Liver (tissue), 9 donors: ENCODE results near the gene TRPT1. TPM values are rescaled to one million over a fixed set of nuclear protein-coding genes. Genes with fewer than 3 reads are reported as not detected.

Experiments
- DNase-seq: peaks from one replicate; pipeline ENCODE4 v3.0.0-alpha.2; 2017; ENCODE audit warnings: low spot score
- H3K27ac ChIP-seq, 2 donors: one replicate each; pipeline ENCODE4 v1.7.0; 2013; ENCODE audit warnings: inconsistent platforms in 2 of 2, low read length in 2 of 2, control low read depth in 1 of 2, low read depth in 1 of 2, mild to moderate bottlenecking in 1 of 2
- H3K27me3 ChIP-seq, 4 donors: one replicate each; pipeline versions ENCODE4 v1.6.1 to v1.7.0; 2013; ENCODE audit warnings: low read length in 3 of 4, inconsistent platforms in 1 of 4, mild to moderate bottlenecking in 1 of 4, moderate library complexity in 1 of 4; ENCODE audit not compliant: control insufficient read depth in 4 of 4, insufficient read depth in 4 of 4
- H3K36me3 ChIP-seq, 4 donors: one replicate each; pipeline versions ENCODE4 v1.6.1 to v1.7.0; 2013; ENCODE audit warnings: low read length in 3 of 4, mild to moderate bottlenecking in 3 of 4, low read depth in 1 of 4, moderate library complexity in 1 of 4; ENCODE audit not compliant: control insufficient read depth in 4 of 4, insufficient read depth in 3 of 4
- H3K4me1 ChIP-seq, 4 donors: one replicate each; pipeline versions ENCODE4 v1.6.1 to v1.7.0; 2013; ENCODE audit warnings: low read length in 3 of 4, mild to moderate bottlenecking in 3 of 4, moderate library complexity in 1 of 4; ENCODE audit not compliant: control insufficient read depth in 4 of 4, insufficient read depth in 4 of 4
- H3K4me3 ChIP-seq, 3 donors: one replicate each; pipeline versions ENCODE4 v1.6.1 to v1.7.0; 2013; ENCODE audit warnings: low read length in 3 of 3, control low read depth in 1 of 3, low read depth in 1 of 3, mild to moderate bottlenecking in 1 of 3
- H3K9ac ChIP-seq, 2 donors: one replicate each; pipeline ENCODE4 v1.7.0; 2013; ENCODE audit warnings: low read length in 2 of 2, mild to moderate bottlenecking in 2 of 2, moderate library complexity in 2 of 2, control low read depth in 1 of 2, low read depth in 1 of 2
- H3K9me3 ChIP-seq, 4 donors: one replicate each; pipeline versions ENCODE4 v1.6.1 to v1.7.0; 2013; ENCODE audit warnings: low read length in 3 of 4; ENCODE audit not compliant: control insufficient read depth in 4 of 4
- CTCF ChIP-seq: fragments of 150-350 bp; IDR thresholded peaks from 2 replicates; pipeline ENCODE4 v1.5.1; 2017; ENCODE audit warnings: improper control_type of control experiment, low read depth, low read length; ENCODE audit not compliant: missing input control
- EGR1 ChIP-seq, 2 donors: IDR thresholded peaks; 2 replicates each; pipeline ENCODE4 v1.6.1; 2016 to 2018; ENCODE audit warnings: antibody characterized with exemption in 2 of 2, low read depth in 2 of 2
- FOXA2 ChIP-seq: IDR thresholded peaks from 2 replicates; pipeline ENCODE4 v1.6.1; 2016; ENCODE audit warnings: antibody characterized with exemption
- GABPA ChIP-seq, 2 donors: IDR thresholded peaks in 1 of 2; conservative IDR thresholded peaks in 1 of 2; 2 replicates each; pipeline ENCODE4 v1.6.1; 2016; ENCODE audit warnings: antibody characterized with exemption in 2 of 2, mild to moderate bottlenecking in 1 of 2, moderate library complexity in 1 of 2
- HNF4A ChIP-seq, 2 donors: conservative IDR thresholded peaks; 2 replicates each; pipeline ENCODE4 v1.6.1; 2016; ENCODE audit warnings: antibody characterized with exemption in 2 of 2, mild to moderate bottlenecking in 2 of 2
- HNF4G ChIP-seq: IDR thresholded peaks from 2 replicates; pipeline ENCODE4 v1.6.1; 2016; ENCODE audit warnings: antibody characterized with exemption
- JUND ChIP-seq, 2 donors: IDR thresholded peaks; 2 replicates each; pipeline ENCODE4 v1.6.1; 2016; ENCODE audit warnings: antibody characterized with exemption in 2 of 2
- MAX ChIP-seq: IDR thresholded peaks from 2 replicates; pipeline ENCODE4 v1.6.1; 2016; ENCODE audit warnings: antibody characterized with exemption
- NR2F2 ChIP-seq: IDR thresholded peaks from 2 replicates; pipeline ENCODE4 v1.6.1; 2016; ENCODE audit warnings: antibody characterized with exemption
- RAD21 ChIP-seq, 2 donors: IDR thresholded peaks; 2 replicates each; pipeline ENCODE4 v1.6.1; 2016; ENCODE audit warnings: antibody characterized with exemption in 2 of 2, mild to moderate bottlenecking in 2 of 2
- REST ChIP-seq: IDR thresholded peaks from 2 replicates; pipeline ENCODE4 v1.6.1; 2016; ENCODE audit warnings: antibody characterized with exemption, mild to moderate bottlenecking
- SP1 ChIP-seq: IDR thresholded peaks from 2 replicates; pipeline ENCODE4 v1.6.1; 2018; ENCODE audit warnings: antibody characterized with exemption, mild to moderate bottlenecking
- YY1 ChIP-seq: IDR thresholded peaks from 2 replicates; pipeline ENCODE4 v1.6.1; 2016; ENCODE audit warnings: antibody characterized with exemption, mild to moderate bottlenecking
- ZBTB33 ChIP-seq: IDR thresholded peaks from 2 replicates; pipeline ENCODE4 v1.6.1; 2016; ENCODE audit warnings: antibody characterized with exemption
- WGBS: extraction: QIAGEN DNeasy Blood & Tissue Kit; methylation state at CpG from one replicate; pipeline ENCODE4 v1.1.7; 2013; 5-methylcytosine and 5-hydroxymethylcytosine counted together
- polyA plus RNA-seq, 2 donors: library from polyadenylated mRNA; stranded (reverse) in 1 of 2; unstranded in 1 of 2; fragments of 200-250 nt in 1 of 2; fragments of >200 nt in 1 of 2; fragmentation: Nextera tagmentation in 1 of 2; extraction: Ambion mirVana in 1 of 2; gene quantifications; one replicate each; pipeline versions ENCODE4 v1.2.1 to v1.2.3, GENCODE V29; 2013 to 2015
- total RNA-seq, 2 donors: library from RNA; depleted of rRNA; stranded (reverse); fragments of >200 nt; gene quantifications; one replicate each; pipeline ENCODE4 v1.2.3, GENCODE V29; 2014
- donor health status: healthy.
- donor health status: healthy.
- donor health status: healthy.
- donor health status: healthy.
- donor health status: healthy.

The TRPT1 gene
- total and polyA plus RNA-seq, 4 donors, result 14.0 to 37.8 (median 20.8) TPM

- TF ChIP-seq RAD21 (IDR thresholded peaks at IDR 0.05), result no peak
Observed at GRCh38 chr11:64202992-64203391, 23.0 kb downstream of the TRPT1 start (continued).

GRCh38 chr11:64201543-64201942, 24.4 kb downstream of the TRPT1 start:
- Histone ChIP-seq H3K4me3 (no peak overlapping the region), H3K36me3 (peaks cover 19 to 56% (median 49%) of the 10 kb centered on the region in 4 donors)
- no peak for TF ChIP-seq NR2F2
- TF ChIP-seq HNF4G, result no peak
- no peak for TF ChIP-seq REST
- no peak for TF ChIP-seq CTCF
- TF ChIP-seq YY1, result no peak
- TF ChIP-seq HNF4A (conservative IDR thresholded peaks at IDR 0.05), result no peak
- TF ChIP-seq EGR1 (IDR thresholded peaks at IDR 0.05; ENCODE audit: low read depth in 2 of 2), result no peak
- no peak for TF ChIP-seq JUND (IDR thresholded peaks at IDR 0.05)
- no peak for TF ChIP-seq FOXA2
- TF ChIP-seq ZBTB33, result no peak

GRCh38 chr11:64198511-64198910, 27.5 kb downstream of the TRPT1 start:
- 94% methylated on average over 2 of the region's 2 CpGs for WGBS
- Histone ChIP-seq H3K4me1 (peaks cover 0 to 6% (median 0%) of the 10 kb centered on the region in 4 donors), H3K9me3 (no peaks in the 10 kb centered on the region), H3K4me3 (no peak overlapping the region), H3K27me3 (no peaks in the 10 kb centered on the region), H3K36me3 (peaks cover 24 to 77% (median 68%) of the 10 kb centered on the region in 4 donors), H3K27ac (no peak overlapping the region), H3K9ac (no peak overlapping the region)
- TF ChIP-seq RAD21 (IDR thresholded peaks at IDR 0.05), result no peak
- TF ChIP-seq SP1, result no peak
- no peak for TF ChIP-seq CTCF
- no peak for TF ChIP-seq HNF4G
- TF ChIP-seq MAX, result no peak
- TF ChIP-seq YY1, result no peak
- no peak for TF ChIP-seq GABPA (IDR thresholded peaks at IDR 0.05 in 1 of 2, conservative IDR thresholded peaks at IDR 0.05 in 1 of 2)
- DNase-seq, result no peak

More at GRCh38 chr11:64201543-64201942, 24.4 kb downstream of the TRPT1 start:
- no peak for DNase-seq
- Histone ChIP-seq H3K4me1 (peaks cover 0 to 11% (median 5%) of the 10 kb centered on the region in 4 donors), H3K9ac (no peak overlapping the region), H3K27ac (no peak overlapping the region), H3K9me3 (no peaks in the 10 kb centered on the region), H3K27me3 (no peaks in the 10 kb centered on the region)
- WGBS, result 68% methylated on average over 3 of the region's 3 CpGs
